Caco-2 (cell line): Measurements from ENCODE around the gene C19orf73. TPM values are rescaled to one million over a fixed set of nuclear protein-coding genes. Genes with fewer than 3 reads are reported as not detected.

Experiments used
- BruUV-seq: library from RNA; stranded (reverse); fragments of 400-500 nt; replicated peaks from 2 replicates; lab custom pipeline; 2021; lab: Mats Ljungman, UMichigan
- CTCF ChIA-PET: fragments of 300-600 bp; sonication (Branson Sonifier 250); formaldehyde crosslinking; loops from one replicate; lab custom pipeline; 2022; ENCODE audit warnings: antibody characterized with exemption; lab: Charles Lee
- POLR2A ChIA-PET: fragments of 300-600 bp; sonication (Branson Sonifier 250); formaldehyde crosslinking; loops from one replicate; lab custom pipeline; 2022; ENCODE audit warnings: antibody characterized with exemption; lab: Charles Lee
- DNase-seq, 2 experiments: peaks; one replicate each; pipeline versions ENCODE4 v3.0.0 to v3.0.0-alpha.2; 2020 to 2022
- H3K27me3 ChIP-seq: replicated peaks from 2 replicates; pipeline ENCODE4 v1.6.0; 2011; ENCODE audit warnings: low read length; ENCODE audit not compliant: control insufficient read depth, insufficient read depth
- H3K36me3 ChIP-seq: 2 replicates; pipeline ENCODE4 v1.5.1; 2011; ENCODE audit warnings: low read length; ENCODE audit not compliant: control insufficient read depth, insufficient read depth
- H3K4me1 ChIP-seq: fragments of 250-450 bp; sonication (Bioruptor Pico); 2 replicates; pipeline ENCODE4 v1.5.1; 2020; ENCODE audit warnings: mild to moderate bottlenecking
- H3K4me3 ChIP-seq: 2 replicates; pipeline ENCODE4 v1.5.1; 2011; ENCODE audit warnings: low read depth, mild to moderate bottlenecking, control low read depth, low read length
- H3K9me3 ChIP-seq: fragments of 250-450 bp; sonication (Bioruptor Pico); 2 replicates; pipeline ENCODE4 v1.5.1; 2020; ENCODE audit warnings: mild to moderate bottlenecking, moderate library complexity
- H3K27ac Mint-ChIP-seq: one replicate; pipeline ENCODE4 v1.8.0; 2022; ENCODE audit warnings: mixed read lengths; ENCODE audit not compliant: unreplicated experiment
- H3K27me3 Mint-ChIP-seq: one replicate; pipeline ENCODE4 v1.8.0; 2022; ENCODE audit warnings: mixed read lengths; ENCODE audit not compliant: insufficient read depth, unreplicated experiment
- H3K36me3 Mint-ChIP-seq: one replicate; pipeline ENCODE4 v1.8.0; 2022; ENCODE audit warnings: mild to moderate bottlenecking, mixed read lengths; ENCODE audit not compliant: insufficient read depth, unreplicated experiment
- H3K4me1 Mint-ChIP-seq: one replicate; pipeline ENCODE4 v1.8.0; 2022; ENCODE audit warnings: low read depth, mixed read lengths; ENCODE audit not compliant: unreplicated experiment
- H3K4me3 Mint-ChIP-seq: one replicate; pipeline ENCODE4 v1.8.0; 2022; ENCODE audit warnings: mild to moderate bottlenecking, moderate library complexity, mixed read lengths; ENCODE audit not compliant: unreplicated experiment
- H3K9me3 Mint-ChIP-seq: one replicate; pipeline ENCODE4 v1.8.0; 2022; ENCODE audit warnings: mixed read lengths; ENCODE audit not compliant: unreplicated experiment
- intact Hi-C: fragments of 100-400 bp; cut with micrococcal nuclease; formaldehyde crosslinking; loops from one replicate; pipeline ENCODE4 v1.10.0; 2022; ENCODE audit not compliant: unreplicated experiment
- total RNA-seq: library from RNA; stranded (reverse); gene quantifications from 2 replicates; pipeline ENCODE4 v1.2.3, GENCODE V29; 2022
- TF ChIP-seq, protein P1 (sequence below), 2 experiments: fragments of 200-600 bp in 1 of 2; IDR thresholded peaks; 1 replicate in 1 of 2; 2 replicates in 1 of 2; pipeline versions ENCODE4 v1.5.1 to v1.8.0; 2011 to 2022; ENCODE audit warnings: antibody characterized with exemption in 1 of 2, control low read depth in 1 of 2, inconsistent platforms in 1 of 2, low read depth in 1 of 2, low read length in 1 of 2, mild to moderate bottlenecking in 1 of 2, moderate library complexity in 1 of 2; ENCODE audit not compliant: insufficient read depth in 1 of 2, severe bottlenecking in 1 of 2, unreplicated experiment in 1 of 2

C19orf73 gene
- total RNA-seq, 1 experiment from 2014 or later = 1.7 TPM

- H3K36me3 Mint-ChIP-seq = peaks cover 28% of the 10 kb centered on the region
- no peaks in the 10 kb centered on the region for H3K27me3 Mint-ChIP-seq
- TF ChIP-seq, protein P1, sequence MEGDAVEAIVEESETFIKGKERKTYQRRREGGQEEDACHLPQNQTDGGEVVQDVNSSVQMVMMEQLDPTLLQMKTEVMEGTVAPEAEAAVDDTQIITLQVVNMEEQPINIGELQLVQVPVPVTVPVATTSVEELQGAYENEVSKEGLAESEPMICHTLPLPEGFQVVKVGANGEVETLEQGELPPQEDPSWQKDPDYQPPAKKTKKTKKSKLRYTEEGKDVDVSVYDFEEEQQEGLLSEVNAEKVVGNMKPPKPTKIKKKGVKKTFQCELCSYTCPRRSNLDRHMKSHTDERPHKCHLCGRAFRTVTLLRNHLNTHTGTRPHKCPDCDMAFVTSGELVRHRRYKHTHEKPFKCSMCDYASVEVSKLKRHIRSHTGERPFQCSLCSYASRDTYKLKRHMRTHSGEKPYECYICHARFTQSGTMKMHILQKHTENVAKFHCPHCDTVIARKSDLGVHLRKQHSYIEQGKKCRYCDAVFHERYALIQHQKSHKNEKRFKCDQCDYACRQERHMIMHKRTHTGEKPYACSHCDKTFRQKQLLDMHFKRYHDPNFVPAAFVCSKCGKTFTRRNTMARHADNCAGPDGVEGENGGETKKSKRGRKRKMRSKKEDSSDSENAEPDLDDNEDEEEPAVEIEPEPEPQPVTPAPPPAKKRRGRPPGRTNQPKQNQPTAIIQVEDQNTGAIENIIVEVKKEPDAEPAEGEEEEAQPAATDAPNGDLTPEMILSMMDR (IDR thresholded peaks at IDR 0.05; ENCODE audit: insufficient read depth in 1 of 2, low read depth in 1 of 2, low read length in 1 of 2, severe bottlenecking in 1 of 2, unreplicated experiment in 1 of 2) = no peak
- peaks cover 17% of the 10 kb centered on the region; the same call in 1 of the 2 replicates for H3K4me1 ChIP-seq
- BruUV-seq = no TSS peak
- no peaks in the 10 kb centered on the region for H3K9me3 ChIP-seq
- no peak overlapping the region for H3K4me3 ChIP-seq
- H3K36me3 ChIP-seq = peaks cover 2% of the 10 kb centered on the region; the same call in 1 of the 2 replicates
- peaks cover 26% of the 10 kb centered on the region for H3K4me1 Mint-ChIP-seq
- intact Hi-C loops = no loop called here
- H3K4me3 Mint-ChIP-seq = peak overlapping the region; percentile 85
- H3K9me3 Mint-ChIP-seq = peaks cover 7% of the 10 kb centered on the region
- peak in 1 of 2 experiments; percentile 64 for DNase-seq
- H3K27ac Mint-ChIP-seq = peak overlapping the region; percentile 80
- ChIA-PET CTCF (interaction anchor here (1.4 kb wide), 1 partner anchor 31 kb away, joined by 7 read pairs; no protein-coding TSS in a partner anchor), POLR2A (no interaction called here)
- H3K27me3 ChIP-seq = no peaks in the 10 kb centered on the region
These were observed 10.3 kb upstream of the C19orf73 start for GRCh38 chr19:49129238-49129583.

DNA sequence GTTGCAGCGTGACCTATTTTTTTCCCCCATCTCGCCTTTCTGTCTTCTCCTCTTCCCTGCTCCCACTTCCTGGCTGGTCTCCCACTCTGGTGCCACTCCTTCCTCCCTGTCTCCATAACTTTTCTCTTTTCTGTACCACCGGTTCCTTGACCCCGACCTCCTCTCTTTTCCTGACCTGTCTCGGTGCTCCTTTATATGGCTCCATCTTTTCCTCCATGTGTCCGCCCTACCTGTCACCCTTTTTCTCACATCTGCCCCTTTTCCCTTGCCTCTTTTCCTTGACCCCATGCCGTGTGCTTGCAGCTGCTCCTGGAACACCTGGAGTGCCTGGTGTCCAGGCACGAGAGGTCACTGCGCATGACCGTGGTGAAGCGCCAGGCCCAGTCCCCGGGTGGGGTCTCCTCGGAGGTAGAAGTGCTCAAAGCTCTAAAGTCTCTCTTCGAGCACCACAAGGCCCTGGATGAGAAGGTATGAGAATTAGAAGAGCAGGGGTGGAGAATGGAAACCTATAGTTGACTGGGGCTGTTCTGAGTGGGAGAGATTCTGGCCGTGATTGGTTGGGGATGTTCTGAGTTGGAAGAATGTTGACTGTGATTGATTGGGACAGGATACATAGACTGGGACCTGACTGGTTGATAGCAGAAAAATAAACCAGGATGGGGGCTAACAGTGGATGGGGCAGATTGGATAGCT is 9.7 kb upstream of the C19orf73 start:
- Mint-ChIP-seq H3K4me3 (peak overlapping the region; percentile 85), H3K9me3 (peaks cover 7% of the 10 kb centered on the region), H3K36me3 (peaks cover 26% of the 10 kb centered on the region), H3K27me3 (no peaks in the 10 kb centered on the region), H3K27ac (peak overlapping the region; percentile 80), H3K4me1 (peaks cover 26% of the 10 kb centered on the region)
- H3K36me3 ChIP-seq = peaks cover 2% of the 10 kb centered on the region; the same call in 1 of the 2 replicates
- TF ChIP-seq, protein P1 (IDR thresholded peaks at IDR 0.05; ENCODE audit: insufficient read depth in 1 of 2, low read depth in 1 of 2, low read length in 1 of 2, severe bottlenecking in 1 of 2, unreplicated experiment in 1 of 2) = no peak
- H3K27me3 ChIP-seq = no peaks in the 10 kb centered on the region
- BruUV-seq = no TSS peak
- intact Hi-C loops = loop anchor here (1.0 kb wide), 2 partner anchors 9 to 21 kb away; partner anchors contain the start of genes C19orf73 and PPFIA3
- no peak for DNase-seq
- ChIA-PET CTCF (interaction anchor here (1.0 to 2.2 kb wide), 3 partner anchors 20 to 70 kb away, joined by 7 to 51 read pairs (median 22); no protein-coding TSS in a partner anchor), POLR2A (interaction anchor here (1.0 to 1.1 kb wide), 5 partner anchors 15 to 324 kb away, joined by 3 to 14 read pairs (median 10); partner anchors contain the start of genes ALDH16A1, GYS1, LIN7B and RUVBL2)
- H3K9me3 ChIP-seq = no peaks in the 10 kb centered on the region
- H3K4me1 ChIP-seq = peaks cover 17% of the 10 kb centered on the region; the same call in 1 of the 2 replicates
- H3K4me3 ChIP-seq = peak overlapping the region; percentile 46; the same call in 1 of the 2 replicates
